NCI-H2107 treated with DMSO at 0.1 percent for 48 hours (cell line): ENCODE measurements around the gene TSKS.
"Not testable (repeated sequence)": the region's sequence is repeated elsewhere in the genome, so short reads cannot be mapped to it uniquely, and the experiment has no call there.

Source experiments
- DNase-seq: peaks from one replicate; lab custom pipeline; 2025; ENCODE audit not compliant: unreplicated experiment; lab: John Stamatoyannopoulos, UW

TSKS gene

GRCh38 chr19:49767381-49767780 lies 4.3 kb upstream of the TSKS start:
- no peak for DNase-seq

GRCh38 chr19:49766930-49767299 lies 3.8 kb upstream of the TSKS start, which contains the start of gene AP2A1:
Gene AP2A1, plus strand, starts transcription at chr19:49767001. Its CDS starts 133 bp downstream, at chr19:49767134.
- DNase-seq: no peak

DNA sequence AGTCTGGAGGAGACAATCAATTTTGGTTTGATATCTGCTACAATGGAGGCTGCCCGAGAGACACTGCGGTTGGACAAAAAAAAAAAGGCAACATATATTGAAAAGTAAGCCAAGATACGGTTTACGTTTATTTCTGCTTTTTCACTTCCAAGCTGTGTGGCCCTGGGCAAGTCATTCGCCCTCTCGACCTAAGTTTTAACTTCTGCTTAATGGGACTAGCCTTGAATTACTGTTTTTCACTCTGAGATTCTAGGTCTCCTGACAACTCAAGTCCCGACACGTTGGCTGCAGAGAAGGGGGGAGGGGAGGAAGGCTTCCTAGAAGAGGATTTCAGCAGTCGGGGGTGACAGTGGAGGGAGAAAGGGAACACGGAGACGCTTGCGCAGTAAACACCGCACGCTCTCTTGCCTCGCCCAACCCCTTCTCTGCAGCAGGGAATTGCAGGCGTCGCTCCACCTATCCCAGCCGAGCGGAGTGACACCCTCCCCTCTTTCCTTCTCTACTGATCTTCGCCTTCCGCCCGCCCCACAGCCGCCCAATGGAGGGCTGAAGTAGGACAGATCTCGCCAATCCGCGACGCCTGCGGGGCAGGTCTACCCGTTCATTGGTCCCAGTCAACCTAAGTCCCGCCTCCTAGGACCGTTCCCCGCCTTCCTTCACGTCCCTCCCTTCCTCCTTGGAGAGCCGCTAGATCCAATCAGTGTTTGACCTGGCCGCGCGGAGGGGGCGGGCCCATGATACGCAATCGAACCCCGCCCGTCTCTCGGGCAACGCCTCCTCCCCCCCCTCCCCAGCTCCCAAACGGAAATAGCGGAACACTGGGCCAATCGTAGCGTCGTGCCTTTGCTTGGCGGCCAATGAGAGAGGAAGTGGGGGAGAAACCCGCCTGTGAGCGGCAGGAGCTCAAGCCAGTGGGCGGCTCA lies 3.2 kb upstream of the TSKS start:
- DNase-seq: peak; percentile 98

GRCh38 chr19:49764341-49764740 lies 1.2 kb upstream of the TSKS start:
- no peak for DNase-seq

- no peak for DNase-seq
Measured at GRCh38 chr19:49761625-49762311, 1.3 kb downstream of the TSKS start.

DNA sequence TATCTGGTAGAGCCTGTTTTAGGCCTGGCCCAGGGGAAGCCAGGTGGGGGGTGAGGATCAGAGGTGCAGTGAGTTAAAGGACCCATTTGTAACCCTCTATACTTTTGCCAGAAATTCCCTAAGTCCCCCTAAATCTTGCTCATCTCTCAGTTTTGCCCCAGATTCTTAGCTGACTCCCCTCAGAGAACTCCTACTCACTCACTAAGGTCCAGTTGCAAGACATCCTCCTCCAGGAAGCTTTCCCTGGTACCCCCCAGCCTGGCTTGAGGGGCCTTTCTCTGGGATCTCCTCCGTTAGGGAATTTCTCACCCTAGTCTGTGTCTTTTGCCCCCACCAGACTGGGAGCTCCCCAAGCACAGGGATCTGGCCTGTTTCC lies 1.9 kb downstream of the TSKS start:
- no peak for DNase-seq

- DNase-seq: no peak
Measured at GRCh38 chr19:49758292-49758691, 4.8 kb downstream of the TSKS start.

DNA sequence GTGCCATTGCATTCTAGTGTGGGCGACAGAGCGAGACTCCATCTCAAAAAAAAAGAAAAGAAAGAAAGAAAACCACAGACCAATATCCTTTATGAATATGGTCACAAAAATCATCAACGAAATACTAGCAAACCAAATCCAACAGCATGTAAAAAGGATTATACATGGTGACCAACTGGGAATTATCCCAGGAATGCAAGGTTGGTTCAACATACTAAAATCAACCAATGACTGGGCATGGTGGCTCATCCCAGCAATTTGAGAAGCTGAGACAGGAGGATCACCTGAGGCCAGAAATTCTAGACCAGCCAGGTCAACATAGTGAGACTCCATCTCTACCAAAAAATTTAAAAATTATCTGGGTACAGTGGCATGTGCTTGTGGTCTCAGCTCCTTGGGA lies 7.2 kb downstream of the TSKS start:
- DNase-seq: no peak

DNA sequence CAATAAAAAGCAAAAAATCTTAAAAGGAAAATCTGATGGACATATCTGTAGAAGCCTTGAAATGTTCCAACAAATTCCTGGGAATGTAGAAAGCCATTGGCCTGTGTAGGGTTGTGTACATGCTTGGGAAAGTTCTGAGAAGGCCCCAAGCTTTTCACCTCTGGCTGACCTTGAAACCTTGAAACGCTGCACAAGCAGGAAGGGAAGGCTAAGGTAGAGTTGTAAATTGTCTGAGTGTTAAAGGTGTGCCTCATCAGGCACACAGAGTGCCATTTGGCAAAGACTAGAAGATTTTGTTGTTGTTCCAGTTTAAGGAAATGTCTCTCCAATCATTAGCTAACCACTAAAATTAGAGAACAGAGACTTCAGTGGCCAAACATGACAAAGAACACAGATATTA lies 10.4 kb downstream of the TSKS start:
- no peak for DNase-seq

- no peak for DNase-seq
Measured at GRCh38 chr19:49749771-49750170, 13.3 kb downstream of the TSKS start.

GRCh38 chr19:49749055-49749716 lies 13.9 kb downstream of the TSKS start:
- no peak for DNase-seq

DNA sequence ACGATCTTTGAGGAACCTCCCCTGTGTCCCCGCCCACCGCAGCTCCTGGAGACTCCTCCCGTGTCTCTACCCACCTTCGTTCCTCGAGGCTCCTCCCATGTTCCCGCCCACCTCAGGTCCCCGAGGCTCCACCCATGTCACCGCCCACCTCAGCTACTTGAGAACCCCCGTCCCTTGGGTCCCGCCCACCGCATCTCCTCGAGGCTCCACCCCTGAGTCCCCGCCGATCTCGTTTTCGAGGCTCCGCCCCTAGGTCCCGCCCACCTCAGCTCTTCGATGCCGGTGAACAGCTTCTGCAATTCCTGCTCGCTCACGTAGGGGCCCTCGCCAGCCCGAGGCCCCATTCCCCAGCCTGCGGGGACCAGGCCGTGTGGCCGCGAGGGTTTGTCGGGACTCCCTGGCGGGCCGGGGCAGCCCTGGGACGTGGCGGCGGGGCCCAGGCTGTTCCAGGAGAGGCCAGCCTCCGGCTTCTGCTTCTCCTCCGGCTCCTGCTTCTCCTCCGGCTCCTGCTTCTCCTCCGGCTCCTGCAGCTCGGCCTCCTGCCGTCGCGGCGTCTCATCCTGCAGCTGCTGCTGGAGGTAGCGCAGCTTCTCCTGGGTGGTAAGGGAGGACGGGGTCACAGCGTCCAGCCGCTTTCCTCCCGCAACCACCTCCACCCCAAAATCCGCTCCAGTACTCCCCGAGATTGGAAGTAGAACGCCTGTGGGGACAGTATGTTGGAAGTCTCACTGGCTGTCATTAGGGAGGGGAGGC lies 16.7 kb downstream of the TSKS start:
- no peak for DNase-seq

DNA sequence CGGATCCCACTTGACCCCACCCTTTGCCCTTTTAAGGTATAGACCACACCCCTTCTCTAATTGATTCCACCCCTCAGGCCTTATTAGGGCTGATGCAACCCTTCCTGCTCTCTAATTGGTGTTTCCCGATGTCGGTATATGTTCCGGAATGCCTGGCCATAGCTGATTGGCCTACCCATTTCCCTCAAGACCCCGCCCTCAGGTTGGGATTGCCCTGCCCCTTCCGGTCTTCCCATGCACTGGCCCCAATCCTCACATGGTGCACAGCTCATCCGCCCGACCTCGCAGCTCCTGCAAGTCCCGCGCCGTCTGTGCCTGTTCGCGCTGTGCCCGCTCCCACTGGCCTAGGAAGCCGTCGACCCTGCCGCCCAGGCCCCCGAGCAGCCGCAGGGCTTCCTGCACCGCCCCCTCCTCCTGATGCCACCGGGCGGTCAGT lies 18.1 kb downstream of the TSKS start:
- DNase-seq: no peak

GRCh38 chr19:49741210-49741844 lies 21.8 kb downstream of the TSKS start:
- no peak for DNase-seq

GRCh38 chr19:49739933-49740332 lies 23.2 kb downstream of the TSKS start:
- DNase-seq: no peak

DNA sequence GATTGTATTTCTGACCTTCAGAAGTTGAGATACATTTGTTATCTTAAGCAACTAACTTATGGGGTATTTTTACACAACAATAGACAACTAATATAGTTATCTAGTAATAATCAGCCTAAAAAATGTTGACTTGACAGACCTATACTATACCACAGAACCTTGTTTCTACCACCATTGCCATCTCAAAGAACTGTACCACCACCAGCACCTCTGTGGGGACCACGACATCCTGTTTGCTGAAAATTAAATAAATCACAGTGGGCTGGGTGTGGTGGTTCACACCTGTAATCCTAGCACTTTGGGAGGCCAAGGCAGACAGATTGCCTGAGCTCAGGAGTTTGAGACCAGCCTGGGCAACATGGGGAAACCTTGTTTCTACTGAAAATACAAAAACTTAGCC lies 24.0 kb downstream of the TSKS start:
- DNase-seq: no peak

DNA sequence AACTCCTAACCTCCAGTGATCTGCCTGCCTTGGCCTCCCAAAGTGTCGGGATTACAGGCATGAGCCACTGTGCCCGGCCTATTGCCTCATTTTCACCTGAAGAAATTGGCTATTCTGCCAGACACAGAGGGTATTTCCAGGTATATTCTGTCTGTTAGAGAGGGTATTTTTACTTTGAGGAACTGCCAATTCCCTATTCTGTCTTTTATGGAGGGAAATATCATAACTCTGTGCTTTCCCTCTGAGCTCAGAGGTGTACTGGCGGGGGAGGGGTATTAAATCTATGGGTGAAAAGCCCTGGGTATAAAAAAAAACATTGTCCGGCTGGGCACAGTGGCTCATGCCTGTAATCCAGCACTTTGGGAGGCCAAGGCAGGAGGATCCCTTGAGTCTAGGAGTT lies 24.8 kb downstream of the TSKS start:
- no peak for DNase-seq

DNA sequence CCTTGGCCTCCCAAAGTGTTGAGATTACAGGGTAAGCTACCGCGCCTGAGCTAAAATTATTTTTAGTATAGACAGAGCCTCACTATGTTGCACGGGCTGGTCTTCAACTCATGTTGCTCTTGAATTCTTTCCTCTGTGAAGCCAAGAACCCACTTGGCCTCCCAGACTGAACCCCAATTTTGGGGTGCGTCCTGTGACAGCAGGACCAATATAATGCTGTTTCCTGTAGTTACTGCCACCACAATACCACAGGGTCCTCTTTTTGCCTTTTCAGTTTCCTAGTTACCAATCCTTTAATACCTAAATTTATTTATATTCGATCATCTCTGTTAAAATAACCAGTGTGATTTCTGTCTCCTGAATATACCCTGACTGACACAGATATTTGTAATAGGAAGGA lies 32.9 kb downstream of the TSKS start:
- DNase-seq: no peak

DNA sequence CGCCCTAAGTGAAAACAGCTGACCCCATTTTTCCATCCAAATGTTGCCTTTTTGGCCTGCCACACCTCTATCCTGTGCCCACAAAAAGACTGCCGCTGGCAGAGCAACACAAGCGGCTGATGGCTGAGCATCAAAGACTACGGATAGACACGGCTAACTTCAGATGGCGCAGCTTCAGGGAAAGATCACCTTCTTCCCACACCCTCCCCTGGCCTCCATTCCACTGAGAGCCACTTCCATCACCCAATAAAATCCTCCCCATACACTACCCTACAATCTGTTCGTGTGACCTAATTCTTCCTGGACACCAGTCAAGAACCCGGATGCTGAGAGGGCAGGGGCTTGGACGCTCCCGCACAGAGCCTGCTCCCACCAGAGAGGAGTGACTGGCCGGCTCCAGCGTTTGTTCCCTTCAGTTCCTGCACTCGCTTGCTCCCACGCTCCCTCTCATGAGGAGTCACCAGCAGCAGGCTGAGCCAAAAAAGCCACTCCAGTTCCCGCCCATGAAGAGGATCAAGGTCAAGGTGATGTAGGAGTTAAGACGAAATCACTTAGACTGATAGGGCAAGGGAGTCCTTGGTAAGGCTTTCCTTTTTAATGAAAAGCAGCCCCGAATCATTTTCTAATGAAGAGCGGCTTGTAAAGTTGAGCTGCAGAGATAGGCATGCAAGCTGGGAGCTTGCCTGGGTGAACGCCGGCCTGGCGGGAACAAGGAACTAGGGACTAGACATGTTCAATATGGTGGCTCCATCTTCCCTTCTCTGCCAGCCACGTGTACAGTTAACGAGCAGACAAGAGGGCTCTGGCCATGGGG lies 35.7 kb downstream of the TSKS start:
- DNase-seq: no peak

DNA sequence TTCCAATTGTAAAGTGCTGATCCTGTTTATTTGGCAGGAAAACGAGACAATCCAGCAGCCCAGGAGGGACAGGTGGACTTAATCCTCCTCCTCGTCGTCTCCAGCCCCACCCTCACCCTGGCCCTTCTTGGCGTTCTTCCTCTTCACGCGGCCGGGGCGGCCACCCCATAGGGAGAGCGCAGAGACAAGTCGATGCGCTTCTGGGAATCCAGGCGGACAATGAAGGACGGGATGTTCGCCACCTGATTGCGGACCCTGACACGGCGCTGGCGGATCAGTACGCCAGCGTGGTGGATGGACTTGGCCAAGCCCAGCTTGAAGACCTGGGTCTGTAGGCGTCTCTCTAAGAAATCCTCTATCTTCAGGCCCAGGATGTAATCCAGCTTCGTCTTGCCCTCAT lies 43.7 kb downstream of the TSKS start:
- not testable (repeated sequence) for DNase-seq
